Progenitor cell of endocrine pancreas (in vitro differentiated cells): ENCODE data around the gene MTIF2. TPM values are rescaled to one million over a fixed set of nuclear protein-coding genes. Genes with fewer than 3 reads are reported as not detected.

Source experiments
- DNase-seq: peaks from one replicate; pipeline ENCODE4 v3.0.0; 2021; ENCODE audit warnings: low spot score; ENCODE audit not compliant: unreplicated experiment
- H3K27ac Mint-ChIP-seq: 2 replicates; pipeline ENCODE4 v1.8.0; 2021; ENCODE audit warnings: mild to moderate bottlenecking, moderate library complexity, mixed read lengths
- H3K27me3 Mint-ChIP-seq: 2 replicates; pipeline ENCODE4 v1.8.0; 2021; ENCODE audit warnings: mixed read lengths
- H3K36me3 Mint-ChIP-seq: 2 replicates; pipeline ENCODE4 v1.8.0; 2022; ENCODE audit warnings: mixed read lengths; ENCODE audit not compliant: insufficient read depth
- H3K4me1 Mint-ChIP-seq: 2 replicates; pipeline ENCODE4 v1.8.0; 2021; ENCODE audit warnings: low read depth, mixed read lengths
- H3K4me3 Mint-ChIP-seq: 2 replicates; pipeline ENCODE4 v1.8.0; 2021; ENCODE audit warnings: low read depth, mild to moderate bottlenecking, moderate library complexity, mixed read lengths
- H3K9me3 Mint-ChIP-seq: 2 replicates; pipeline ENCODE4 v1.8.0; 2021; ENCODE audit warnings: low read depth, mixed read lengths
- total RNA-seq: library from RNA; stranded (reverse); gene quantifications from 2 replicates; pipeline ENCODE4 v1.2.1, GENCODE V29; 2021
- TF ChIP-seq, protein P1 (sequence below): fragments of 200-600 bp; sonication (generic); IDR thresholded peaks from one replicate; pipeline ENCODE4 v1.5.0; 2021; ENCODE audit warnings: antibody characterized with exemption, mild to moderate bottlenecking; ENCODE audit not compliant: unreplicated experiment

The MTIF2 gene
- total RNA-seq, 1 donor from 2014 or later, result 24.5 TPM

DNA sequence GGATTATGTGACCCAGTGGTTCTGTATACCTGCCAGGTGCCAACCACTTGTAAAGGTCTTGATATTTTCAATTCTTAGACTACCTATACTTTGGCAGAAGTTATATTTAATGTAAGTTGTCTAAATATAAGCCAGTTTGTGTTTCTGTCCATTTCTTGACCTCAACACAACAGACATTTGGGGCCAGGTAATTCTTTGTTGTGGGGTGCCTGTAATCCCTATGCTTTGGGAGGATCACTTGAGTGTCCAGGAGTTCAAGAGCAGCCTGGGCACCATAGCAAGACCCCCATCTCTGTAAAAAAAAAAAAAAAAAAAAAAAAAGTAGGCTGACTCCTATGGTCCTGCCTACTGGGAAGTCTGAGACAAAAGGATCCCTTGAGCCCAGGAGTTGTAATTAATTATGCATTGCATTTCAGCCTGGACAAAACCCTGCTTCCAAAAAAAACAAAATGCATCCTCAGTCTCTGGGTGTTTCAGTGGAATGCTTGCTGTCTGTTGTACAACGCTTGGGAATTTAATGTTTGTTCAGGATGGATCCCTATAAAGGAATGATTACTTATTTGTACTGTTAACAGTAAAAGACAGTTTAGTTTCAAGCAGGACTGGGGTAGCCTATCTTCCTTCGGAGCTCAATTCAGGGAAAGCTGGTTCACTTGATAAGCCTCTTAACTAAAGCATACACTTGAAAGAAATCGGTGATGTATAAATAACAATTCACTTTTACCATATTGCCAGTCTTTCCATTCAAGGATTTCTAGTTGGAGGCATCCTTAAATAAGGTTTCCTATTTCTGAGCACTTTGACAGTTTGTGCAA lies 33.1 kb downstream of the MTIF2 start:
- no peak overlapping the region for H3K27ac Mint-ChIP-seq
- H3K4me3 Mint-ChIP-seq, result no peak overlapping the region
- H3K36me3 Mint-ChIP-seq, result peaks cover 14% of the 10 kb centered on the region
- DNase-seq, result no peak
- H3K9me3 Mint-ChIP-seq, result no peaks in the 10 kb centered on the region
- TF ChIP-seq, protein P1, sequence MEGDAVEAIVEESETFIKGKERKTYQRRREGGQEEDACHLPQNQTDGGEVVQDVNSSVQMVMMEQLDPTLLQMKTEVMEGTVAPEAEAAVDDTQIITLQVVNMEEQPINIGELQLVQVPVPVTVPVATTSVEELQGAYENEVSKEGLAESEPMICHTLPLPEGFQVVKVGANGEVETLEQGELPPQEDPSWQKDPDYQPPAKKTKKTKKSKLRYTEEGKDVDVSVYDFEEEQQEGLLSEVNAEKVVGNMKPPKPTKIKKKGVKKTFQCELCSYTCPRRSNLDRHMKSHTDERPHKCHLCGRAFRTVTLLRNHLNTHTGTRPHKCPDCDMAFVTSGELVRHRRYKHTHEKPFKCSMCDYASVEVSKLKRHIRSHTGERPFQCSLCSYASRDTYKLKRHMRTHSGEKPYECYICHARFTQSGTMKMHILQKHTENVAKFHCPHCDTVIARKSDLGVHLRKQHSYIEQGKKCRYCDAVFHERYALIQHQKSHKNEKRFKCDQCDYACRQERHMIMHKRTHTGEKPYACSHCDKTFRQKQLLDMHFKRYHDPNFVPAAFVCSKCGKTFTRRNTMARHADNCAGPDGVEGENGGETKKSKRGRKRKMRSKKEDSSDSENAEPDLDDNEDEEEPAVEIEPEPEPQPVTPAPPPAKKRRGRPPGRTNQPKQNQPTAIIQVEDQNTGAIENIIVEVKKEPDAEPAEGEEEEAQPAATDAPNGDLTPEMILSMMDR, result no peak
- peaks cover 17% of the 10 kb centered on the region for H3K4me1 Mint-ChIP-seq
- H3K27me3 Mint-ChIP-seq, result no peaks in the 10 kb centered on the region

DNA sequence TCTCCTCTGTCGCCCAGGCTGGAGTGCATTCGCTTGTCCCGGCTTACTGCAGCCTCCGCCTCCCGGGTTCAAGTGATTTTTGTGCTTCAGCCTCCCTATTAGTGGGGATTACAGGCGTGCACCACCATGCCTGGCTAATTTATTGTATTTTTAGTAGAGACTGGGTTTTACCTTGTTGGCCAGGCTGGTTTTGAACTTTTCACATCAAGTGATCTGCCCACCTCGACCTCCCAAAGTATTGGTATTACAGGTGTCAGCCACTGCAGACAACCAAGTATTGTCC lies 35.4 kb downstream of the MTIF2 start:
- no peak for DNase-seq
- TF ChIP-seq, protein P1, result no peak
- Mint-ChIP-seq H3K27ac (peak overlapping the region; percentile 99), H3K4me3 (peak overlapping the region; percentile 99), H3K36me3 (peaks cover 14% of the 10 kb centered on the region), H3K27me3 (no peaks in the 10 kb centered on the region), H3K4me1 (peaks cover 29% of the 10 kb centered on the region), H3K9me3 (no peaks in the 10 kb centered on the region)

DNA sequence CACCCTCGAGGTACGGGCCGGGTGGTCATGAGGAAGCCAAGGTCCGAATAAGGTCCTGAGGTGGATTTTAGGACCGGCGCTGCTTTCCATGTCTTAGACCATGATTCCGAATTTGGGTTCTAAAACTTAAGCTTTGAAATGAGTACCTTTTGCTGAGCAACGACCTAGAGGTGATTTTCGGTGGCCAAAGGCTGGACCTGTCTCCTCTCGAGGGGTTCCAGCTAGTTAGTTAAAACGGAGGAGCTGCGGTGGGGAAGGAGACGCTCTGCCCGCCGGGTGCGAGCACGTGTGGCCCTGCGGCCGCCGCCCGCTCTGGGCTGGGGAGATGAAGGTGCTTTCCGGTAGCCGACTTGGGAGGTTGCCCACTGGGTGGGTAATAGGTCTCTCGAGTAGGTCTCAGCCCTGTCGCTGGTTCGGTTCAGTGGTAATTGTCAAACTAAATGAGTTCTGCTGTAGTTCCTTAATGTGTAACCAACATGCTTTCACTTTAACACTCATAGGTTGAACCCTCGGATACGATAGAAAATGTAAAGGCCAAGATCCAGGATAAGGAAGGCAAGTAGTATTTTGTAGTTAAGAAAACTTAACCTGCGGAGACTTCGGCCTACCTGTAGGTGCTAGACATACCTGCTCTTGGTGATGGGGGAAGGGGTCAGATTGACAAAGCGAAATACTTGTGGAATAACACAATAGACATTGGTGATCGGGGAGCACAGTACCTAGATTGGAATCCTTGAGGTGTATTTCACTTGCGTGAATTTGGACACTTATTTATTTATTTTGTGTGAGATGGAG lies 36.0 kb downstream of the MTIF2 start:
- Mint-ChIP-seq H3K27ac (peak overlapping the region; percentile 99), H3K4me1 (peaks cover 32% of the 10 kb centered on the region), H3K27me3 (no peaks in the 10 kb centered on the region), H3K9me3 (no peaks in the 10 kb centered on the region), H3K36me3 (peaks cover 13% of the 10 kb centered on the region), H3K4me3 (peak overlapping the region; percentile 99)
- TF ChIP-seq, protein P1, result no peak
- DNase-seq, result no peak

GRCh38 chr2:55232084-55232862 lies 36.8 kb downstream of the MTIF2 start, which contains the start of the genes CLHC1 and RPS27A:
Gene CLHC1, minus strand, starts transcription at chr2:55232293. Its CDS starts 9,882 bp downstream, at chr2:55222411.
Gene RPS27A, plus strand, starts transcription at chr2:55232688. Its CDS starts 137 bp downstream, at chr2:55232825.
- H3K36me3 Mint-ChIP-seq, result peaks cover 13% of the 10 kb centered on the region
- peak within 1 kb of the TSS; percentile 99 for H3K4me3 Mint-ChIP-seq

More at GRCh38 chr2:55232084-55232862, 36.8 kb downstream of the MTIF2 start, which contains the start of the genes CLHC1 and RPS27A:
- Mint-ChIP-seq H3K9me3 (no peaks in the 10 kb centered on the region), H3K4me1 (peaks cover 36% of the 10 kb centered on the region), H3K27me3 (no peaks in the 10 kb centered on the region), H3K27ac (peak within 1 kb of the TSS; percentile 99)
- DNase-seq, result peak; percentile 84
- TF ChIP-seq, protein P1, result no peak
